GM23338 (cell line): Measurements from ENCODE around the gene MARK2.

Experiments
- EZH2 ChIP-seq: fragments of 200-600 bp; sonication (generic); IDR thresholded peaks from one replicate; pipeline ENCODE4 v1.8.0; 2017; ENCODE audit warnings: antibody characterized with exemption, mild to moderate bottlenecking, low read depth; ENCODE audit not compliant: unreplicated experiment
- TF ChIP-seq, protein P1 (sequence below), 2 experiments: fragments of 200-600 bp in 1 of 2; sonication (generic) in 1 of 2; conservative IDR thresholded peaks; 2 replicates each; pipeline versions ENCODE4 v1.5.1 to v1.6.1; 2016 to 2017; ENCODE audit warnings: antibody characterized with exemption in 2 of 2, low read depth in 2 of 2, mild to moderate bottlenecking in 2 of 2, moderate library complexity in 1 of 2

DNA sequence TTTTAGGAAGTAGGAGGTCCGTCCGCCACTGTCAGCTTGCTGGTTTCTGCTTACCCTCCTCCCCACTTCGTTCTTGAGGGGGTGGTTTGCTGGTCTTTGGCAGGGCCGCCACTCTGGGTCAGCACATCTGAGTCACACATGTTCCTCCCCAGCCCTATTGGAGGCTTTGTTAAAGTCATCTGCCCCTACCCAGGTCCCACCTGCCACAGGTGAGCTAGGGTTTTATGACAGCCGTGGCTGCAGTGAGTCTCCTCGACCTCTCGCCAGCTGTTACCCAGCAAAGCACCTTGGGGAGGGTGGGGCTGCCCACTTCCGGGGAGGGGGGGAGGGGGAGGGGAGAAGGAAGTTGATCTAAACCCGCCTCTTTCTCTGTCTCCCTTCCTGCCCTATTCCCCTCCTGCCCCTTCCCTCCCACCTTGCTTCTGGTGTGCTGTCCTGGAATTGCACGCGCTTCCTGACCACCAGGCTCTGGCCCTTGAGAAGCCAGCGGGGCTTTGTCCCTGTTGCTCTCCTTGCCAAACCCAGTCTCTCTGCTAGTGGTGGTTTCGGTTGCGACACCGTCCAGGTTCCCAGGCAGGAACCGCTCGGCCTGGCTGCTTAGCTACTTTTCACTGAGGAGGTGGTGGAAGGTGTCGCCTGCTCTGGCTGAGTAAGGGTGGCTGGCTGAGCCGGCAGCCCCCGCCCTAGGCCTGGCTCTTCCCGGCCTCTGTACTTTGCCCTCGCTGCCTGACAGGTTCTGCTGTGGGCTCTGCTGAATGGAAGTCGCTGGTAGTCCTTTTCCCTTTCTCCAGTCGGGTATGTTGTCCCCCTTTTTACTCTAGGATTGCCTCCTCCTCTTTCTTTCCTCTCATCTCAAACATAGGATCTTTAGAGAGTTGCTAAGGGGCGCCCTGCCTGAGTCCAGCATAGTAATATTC lies 49.5 kb downstream of the MARK2 start:
- TF ChIP-seq, protein P1, sequence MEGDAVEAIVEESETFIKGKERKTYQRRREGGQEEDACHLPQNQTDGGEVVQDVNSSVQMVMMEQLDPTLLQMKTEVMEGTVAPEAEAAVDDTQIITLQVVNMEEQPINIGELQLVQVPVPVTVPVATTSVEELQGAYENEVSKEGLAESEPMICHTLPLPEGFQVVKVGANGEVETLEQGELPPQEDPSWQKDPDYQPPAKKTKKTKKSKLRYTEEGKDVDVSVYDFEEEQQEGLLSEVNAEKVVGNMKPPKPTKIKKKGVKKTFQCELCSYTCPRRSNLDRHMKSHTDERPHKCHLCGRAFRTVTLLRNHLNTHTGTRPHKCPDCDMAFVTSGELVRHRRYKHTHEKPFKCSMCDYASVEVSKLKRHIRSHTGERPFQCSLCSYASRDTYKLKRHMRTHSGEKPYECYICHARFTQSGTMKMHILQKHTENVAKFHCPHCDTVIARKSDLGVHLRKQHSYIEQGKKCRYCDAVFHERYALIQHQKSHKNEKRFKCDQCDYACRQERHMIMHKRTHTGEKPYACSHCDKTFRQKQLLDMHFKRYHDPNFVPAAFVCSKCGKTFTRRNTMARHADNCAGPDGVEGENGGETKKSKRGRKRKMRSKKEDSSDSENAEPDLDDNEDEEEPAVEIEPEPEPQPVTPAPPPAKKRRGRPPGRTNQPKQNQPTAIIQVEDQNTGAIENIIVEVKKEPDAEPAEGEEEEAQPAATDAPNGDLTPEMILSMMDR (conservative IDR thresholded peaks at IDR 0.05; ENCODE audit: low read depth in 2 of 2): no peak
- no peak for TF ChIP-seq EZH2
